Activated T-cell treated with anti-CD3 and anti-CD28 coated beads for 48 hours (primary cell): ENCODE data around the gene THAP2.

Experiments
- DNase-seq: peaks from one replicate; pipeline ENCODE4 v3.0.0-alpha.2; 2020; ENCODE audit warnings: low read depth

The THAP2 gene

GRCh38 chr12:71663561-71664410 is at the start of gene THAP2, which contains the start of gene ZFC3H1:
Gene THAP2 (plus strand): TSS chr12:71664301. CDS start chr12:71664510, 209 bp downstream.
Gene ZFC3H1 (minus strand): TSS chr12:71663848. CDS start chr12:71663610, 238 bp downstream.
- peak; percentile 79 for DNase-seq

GRCh38 chr12:71621938-71622337 is 42.2 kb upstream of the THAP2 start:
- DNase-seq = no peak

GRCh38 chr12:71625476-71625875 is 38.6 kb upstream of the THAP2 start:
- no peak for DNase-seq

- DNase-seq = no peak
Measured at GRCh38 chr12:71626098-71626497, 38.0 kb upstream of the THAP2 start.

GRCh38 chr12:71626768-71627167 is 37.3 kb upstream of the THAP2 start:
- no peak for DNase-seq

GRCh38 chr12:71627438-71628002 is 36.6 kb upstream of the THAP2 start:
- DNase-seq = no peak

GRCh38 chr12:71636704-71637115 is 27.4 kb upstream of the THAP2 start:
- no peak for DNase-seq

GRCh38 chr12:71638499-71638898 is 25.6 kb upstream of the THAP2 start:
- DNase-seq = no peak

- no peak for DNase-seq
Measured at GRCh38 chr12:71639341-71639760, 24.8 kb upstream of the THAP2 start.

- DNase-seq = no peak
Measured at GRCh38 chr12:71640316-71640715, 23.8 kb upstream of the THAP2 start.

- DNase-seq = no peak
Measured at GRCh38 chr12:71641390-71641789, 22.7 kb upstream of the THAP2 start.

- DNase-seq = no peak
Measured at GRCh38 chr12:71642264-71642663, 21.8 kb upstream of the THAP2 start.

GRCh38 chr12:71645268-71645667 is 18.8 kb upstream of the THAP2 start:
- no peak for DNase-seq

GRCh38 chr12:71646512-71646911 is 17.6 kb upstream of the THAP2 start:
- DNase-seq = no peak

- DNase-seq = no peak
Measured at GRCh38 chr12:71648537-71648936, 15.6 kb upstream of the THAP2 start.

- DNase-seq = no peak
Measured at GRCh38 chr12:71649401-71649800, 14.7 kb upstream of the THAP2 start.

GRCh38 chr12:71652656-71653055 is 11.4 kb upstream of the THAP2 start:
- DNase-seq = no peak

- DNase-seq = no peak
Measured at GRCh38 chr12:71653137-71653536, 11.0 kb upstream of the THAP2 start.

- no peak for DNase-seq
Measured at GRCh38 chr12:71654200-71654599, 9.9 kb upstream of the THAP2 start.

- DNase-seq = no peak
Measured at GRCh38 chr12:71655495-71655894, 8.6 kb upstream of the THAP2 start.

GRCh38 chr12:71655907-71656306 is 8.2 kb upstream of the THAP2 start:
- DNase-seq = no peak

- DNase-seq = no peak
Measured at GRCh38 chr12:71656740-71657139, 7.4 kb upstream of the THAP2 start.

GRCh38 chr12:71661977-71662530 is 2.0 kb upstream of the THAP2 start:
- no peak for DNase-seq
